NCI-H1092 (cell line): Measurements from ENCODE around the gene NLRC5.

Source experiments
- DNase-seq: peaks from one replicate; lab custom pipeline; 2025; lab: John Stamatoyannopoulos, UW

Gene NLRC5, protein sequence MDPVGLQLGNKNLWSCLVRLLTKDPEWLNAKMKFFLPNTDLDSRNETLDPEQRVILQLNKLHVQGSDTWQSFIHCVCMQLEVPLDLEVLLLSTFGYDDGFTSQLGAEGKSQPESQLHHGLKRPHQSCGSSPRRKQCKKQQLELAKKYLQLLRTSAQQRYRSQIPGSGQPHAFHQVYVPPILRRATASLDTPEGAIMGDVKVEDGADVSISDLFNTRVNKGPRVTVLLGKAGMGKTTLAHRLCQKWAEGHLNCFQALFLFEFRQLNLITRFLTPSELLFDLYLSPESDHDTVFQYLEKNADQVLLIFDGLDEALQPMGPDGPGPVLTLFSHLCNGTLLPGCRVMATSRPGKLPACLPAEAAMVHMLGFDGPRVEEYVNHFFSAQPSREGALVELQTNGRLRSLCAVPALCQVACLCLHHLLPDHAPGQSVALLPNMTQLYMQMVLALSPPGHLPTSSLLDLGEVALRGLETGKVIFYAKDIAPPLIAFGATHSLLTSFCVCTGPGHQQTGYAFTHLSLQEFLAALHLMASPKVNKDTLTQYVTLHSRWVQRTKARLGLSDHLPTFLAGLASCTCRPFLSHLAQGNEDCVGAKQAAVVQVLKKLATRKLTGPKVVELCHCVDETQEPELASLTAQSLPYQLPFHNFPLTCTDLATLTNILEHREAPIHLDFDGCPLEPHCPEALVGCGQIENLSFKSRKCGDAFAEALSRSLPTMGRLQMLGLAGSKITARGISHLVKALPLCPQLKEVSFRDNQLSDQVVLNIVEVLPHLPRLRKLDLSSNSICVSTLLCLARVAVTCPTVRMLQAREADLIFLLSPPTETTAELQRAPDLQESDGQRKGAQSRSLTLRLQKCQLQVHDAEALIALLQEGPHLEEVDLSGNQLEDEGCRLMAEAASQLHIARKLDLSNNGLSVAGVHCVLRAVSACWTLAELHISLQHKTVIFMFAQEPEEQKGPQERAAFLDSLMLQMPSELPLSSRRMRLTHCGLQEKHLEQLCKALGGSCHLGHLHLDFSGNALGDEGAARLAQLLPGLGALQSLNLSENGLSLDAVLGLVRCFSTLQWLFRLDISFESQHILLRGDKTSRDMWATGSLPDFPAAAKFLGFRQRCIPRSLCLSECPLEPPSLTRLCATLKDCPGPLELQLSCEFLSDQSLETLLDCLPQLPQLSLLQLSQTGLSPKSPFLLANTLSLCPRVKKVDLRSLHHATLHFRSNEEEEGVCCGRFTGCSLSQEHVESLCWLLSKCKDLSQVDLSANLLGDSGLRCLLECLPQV (N-terminal part only)

DNA sequence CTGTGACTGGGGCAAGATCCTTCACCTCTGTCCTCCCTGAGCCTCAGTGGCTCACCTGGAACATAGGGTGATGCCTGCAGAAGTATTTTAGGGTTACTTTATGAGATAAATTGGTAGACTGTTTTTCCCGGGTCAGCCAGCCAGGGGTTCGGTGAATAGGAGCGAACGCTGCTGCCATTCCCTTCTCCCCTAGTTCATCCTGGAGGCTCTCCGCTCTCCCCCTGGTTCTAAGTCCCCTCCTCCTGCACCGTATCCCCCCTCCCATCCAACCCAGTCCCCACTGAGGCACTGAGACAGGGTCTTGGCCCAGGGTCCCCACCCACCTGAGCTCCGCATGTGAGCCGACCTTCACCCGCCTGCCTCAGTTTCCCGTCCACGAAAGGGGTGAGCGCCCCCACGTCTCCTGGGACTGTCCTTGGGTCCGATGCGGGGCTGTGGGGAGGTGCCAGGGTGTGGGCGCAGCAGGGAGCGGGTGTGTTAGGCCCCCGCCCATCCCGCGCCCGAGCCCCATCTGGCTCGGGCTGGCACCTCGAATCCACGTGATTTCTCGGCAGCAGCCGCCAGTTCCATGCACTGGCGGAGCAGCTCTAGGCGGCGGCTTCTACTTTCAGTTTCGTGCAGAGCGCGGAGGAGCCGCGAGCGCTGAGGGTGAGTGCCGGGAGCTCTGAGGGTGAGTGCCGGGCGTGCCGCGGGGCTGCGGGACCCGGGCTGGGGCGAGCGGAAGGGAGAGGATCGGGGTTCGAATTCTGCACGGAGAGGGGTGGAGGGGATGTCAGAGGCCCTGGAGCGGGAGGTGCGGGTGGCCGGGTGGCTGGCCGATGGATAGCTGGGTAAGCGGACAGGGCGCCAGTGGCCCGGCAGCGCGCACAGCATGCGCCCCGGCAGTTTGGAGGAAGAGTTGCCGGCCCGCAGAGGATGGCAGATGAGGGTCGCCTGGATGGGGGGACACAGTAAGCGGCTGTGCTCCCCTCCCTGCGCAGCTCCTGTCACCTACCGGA, at the start of gene NLRC5:
NLRC5 (plus strand) TSS at position 610 of the 998 bp plus-strand sequence. CDS start 31,156 bp downstream, outside the sequence.
- DNase-seq = peak; percentile 18

DNA sequence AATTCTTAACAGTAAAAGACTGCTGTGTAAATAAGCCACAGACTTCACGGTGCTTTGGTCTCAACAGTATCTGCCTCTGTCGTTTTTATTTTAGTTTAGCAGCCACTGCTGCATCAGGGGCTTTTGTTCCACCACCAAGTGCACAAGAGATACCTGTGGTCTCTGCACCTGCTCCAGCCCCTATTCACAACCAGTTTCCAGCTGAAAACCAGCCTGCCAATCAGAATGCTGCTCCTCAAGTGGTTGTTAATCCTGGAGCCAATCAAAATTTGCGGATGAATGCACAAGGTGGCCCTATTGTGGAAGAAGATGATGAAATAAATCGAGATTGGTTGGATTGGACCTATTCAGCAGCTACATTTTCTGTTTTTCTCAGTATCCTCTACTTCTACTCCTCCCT, 49.6 kb upstream of the NLRC5 start:
- peak; percentile 15 for DNase-seq

DNA sequence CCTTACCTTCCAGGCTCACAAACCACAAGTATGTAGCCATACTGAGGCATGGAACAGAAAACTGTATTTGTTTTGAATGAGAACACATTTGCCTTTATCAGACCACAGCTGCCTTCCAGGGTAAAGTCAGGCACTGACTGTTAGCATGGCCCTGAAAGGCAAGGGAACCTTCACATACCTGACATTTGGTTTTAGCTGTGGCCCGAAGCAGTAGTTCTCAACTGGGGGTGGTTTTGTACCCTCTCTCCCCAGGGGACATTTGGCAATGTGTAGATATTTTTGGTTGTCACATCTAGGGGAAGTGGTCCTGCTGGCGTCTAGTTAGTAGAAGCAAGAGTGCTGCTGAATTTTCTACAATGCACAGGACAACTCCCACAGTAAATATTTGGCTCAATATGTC, 48.3 kb upstream of the NLRC5 start:
- no peak for DNase-seq

DNA sequence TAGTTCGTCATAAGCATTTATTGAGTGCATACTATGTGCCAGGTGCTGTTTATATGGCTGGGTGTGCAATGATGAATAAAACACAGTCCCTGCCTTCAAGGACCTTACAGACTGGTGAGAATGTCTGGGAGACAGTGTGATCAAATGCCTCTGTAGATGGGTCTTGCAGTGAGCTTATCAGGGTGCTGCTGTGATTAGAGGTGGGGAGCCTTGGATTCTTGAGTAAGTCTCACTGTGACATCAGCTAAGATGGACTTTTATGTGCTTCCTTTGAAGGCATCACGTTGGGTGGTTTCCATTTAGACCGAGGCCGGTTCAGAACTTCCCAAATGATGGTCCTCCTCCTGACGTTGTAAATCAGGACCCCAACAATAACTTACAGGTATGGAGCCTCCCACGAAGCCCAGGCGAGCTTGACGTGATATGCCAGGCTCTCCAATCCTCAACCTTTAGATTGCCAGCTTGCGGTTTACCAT, 47.5 kb upstream of the NLRC5 start:
- DNase-seq = no peak

DNA sequence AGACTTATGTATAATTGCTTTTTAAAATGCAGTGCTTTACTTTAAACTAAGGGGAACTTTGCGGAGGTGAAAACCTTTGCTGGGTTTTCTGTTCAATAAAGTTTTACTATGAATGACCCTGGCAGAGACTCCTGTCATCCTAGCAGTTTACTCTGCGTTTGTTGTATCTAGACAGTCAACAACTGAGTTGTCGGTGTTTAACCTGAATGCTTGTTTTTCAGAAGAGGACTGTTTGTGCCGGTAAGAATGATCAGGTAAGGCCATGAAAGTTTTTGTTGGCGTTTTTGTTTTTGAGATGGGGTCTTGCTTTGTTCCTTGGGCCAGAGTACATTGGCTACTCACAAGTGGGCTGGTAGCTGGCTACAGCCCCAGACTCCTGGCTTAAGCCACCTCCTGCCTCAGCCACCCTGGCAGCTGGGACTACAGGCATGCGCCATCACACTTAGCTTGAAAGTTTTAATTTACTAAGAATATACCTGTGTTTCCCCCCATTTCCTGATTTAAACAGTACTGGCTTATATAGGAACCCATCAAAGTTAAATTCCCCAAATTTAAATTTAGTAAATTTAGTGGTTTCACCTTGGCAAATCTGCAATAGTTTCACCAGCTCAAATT, 45.5 kb upstream of the NLRC5 start:
- no peak for DNase-seq

DNA sequence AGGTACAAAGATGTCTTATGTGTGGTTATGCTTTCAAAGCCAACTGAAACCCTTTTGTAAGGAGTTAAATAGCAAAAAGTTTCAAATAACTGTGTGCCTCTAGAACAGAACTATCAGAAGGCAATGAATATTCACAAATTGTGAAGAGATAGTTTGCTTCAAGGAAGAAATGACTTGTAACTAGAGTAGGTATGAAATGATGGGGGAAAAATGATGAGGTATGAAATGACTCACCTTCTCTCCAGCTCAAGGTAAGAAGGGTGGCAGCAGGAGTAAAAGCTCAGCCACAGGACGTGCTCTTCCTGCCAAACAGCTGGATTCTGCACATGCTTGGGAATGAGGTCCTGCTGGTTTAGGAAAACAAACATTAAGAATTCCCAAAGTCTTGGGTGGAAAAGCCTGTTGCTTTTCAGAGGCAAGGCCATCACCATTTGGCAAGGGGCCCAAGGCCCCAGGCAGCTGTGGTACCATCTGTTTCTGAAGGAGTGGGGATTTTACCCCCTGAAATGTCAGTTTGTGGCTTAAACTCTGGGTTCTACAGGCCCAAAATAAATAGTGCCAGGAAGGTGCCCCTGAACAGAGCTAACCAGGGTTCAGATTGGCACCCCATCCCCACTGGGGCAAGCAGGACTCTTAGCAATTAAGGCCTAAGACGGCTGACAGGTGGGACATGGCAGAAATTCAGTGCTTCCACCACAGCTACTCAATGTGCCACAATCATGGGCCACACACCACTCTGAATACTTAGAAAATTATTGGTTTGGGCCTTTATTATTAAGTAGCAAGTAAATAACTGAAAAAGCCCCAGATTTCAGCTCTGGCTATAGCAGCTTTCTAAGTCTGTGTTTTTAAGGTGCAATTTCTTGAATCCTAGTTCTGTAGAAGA, 44.2 kb upstream of the NLRC5 start:
- DNase-seq = no peak

DNA sequence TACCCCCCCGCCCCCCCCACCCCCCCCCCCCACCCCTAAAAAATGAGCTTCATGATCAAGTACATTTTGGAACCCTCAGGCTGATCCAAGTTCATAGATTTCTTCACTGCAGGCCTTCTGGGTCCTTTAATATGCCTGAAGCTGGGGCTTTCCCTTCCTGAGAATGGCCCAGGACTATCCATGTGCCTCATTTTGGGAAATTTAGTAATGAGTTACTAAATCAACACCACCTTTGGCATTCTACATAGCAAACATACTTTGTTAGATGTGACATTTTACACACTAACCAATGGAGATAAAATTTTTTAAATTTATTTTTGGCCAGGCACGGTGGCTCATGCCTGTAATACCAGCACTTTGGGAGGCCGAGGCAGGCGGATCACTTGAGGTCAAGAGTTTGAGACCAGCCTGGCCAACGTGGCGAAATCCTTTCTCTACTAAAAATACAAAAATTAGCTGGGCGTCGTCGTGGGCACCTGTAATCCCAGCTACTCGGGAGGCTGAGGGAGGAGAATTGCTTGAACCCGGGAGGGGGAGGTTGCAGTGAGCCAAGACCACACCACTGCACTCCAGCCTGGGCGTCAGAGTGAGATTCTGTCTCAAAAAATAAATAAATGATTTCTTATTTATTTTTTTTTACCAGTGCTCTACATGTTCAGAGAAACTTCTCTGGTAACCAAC, 43.4 kb upstream of the NLRC5 start:
- no peak for DNase-seq

DNA sequence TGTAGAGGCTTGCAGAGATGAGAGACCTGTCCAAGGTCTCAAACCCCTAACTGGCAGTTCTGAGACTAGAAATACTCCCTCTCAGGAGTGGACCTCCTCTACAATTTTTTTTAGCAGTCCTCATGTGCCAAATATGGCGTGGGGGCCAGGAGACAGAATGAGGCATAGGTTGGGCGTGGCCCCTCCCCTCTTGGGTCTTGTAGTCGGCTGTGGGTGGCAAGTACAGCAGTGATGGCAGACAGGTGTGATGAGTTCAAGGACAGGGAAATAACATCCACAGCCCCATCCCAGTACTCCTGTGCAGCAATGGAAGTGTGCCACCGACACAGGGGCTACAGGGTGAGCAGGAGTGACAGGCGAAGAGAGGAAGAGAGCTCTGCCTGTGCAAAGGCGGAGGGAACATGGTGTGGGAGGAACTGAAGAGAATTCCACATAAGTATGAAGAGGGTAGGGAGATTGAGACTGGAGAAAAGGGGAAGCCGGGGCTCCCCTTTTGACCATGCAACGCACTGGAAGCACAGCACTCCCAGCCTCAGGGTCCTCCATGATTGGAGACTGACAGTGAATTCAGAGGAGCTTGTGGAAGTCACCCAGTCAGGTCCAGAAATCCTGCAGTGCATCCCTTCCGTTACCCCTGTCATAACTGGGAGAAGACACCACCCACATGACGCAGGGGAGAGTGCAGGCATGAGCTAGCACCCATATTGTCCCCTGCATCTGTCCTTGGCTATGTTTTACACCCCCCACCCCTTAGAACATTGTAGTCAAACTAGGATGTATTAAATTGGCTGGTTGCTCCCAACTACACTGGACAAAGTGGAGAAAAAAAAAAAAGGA, 42.4 kb upstream of the NLRC5 start:
- DNase-seq = no peak

DNA sequence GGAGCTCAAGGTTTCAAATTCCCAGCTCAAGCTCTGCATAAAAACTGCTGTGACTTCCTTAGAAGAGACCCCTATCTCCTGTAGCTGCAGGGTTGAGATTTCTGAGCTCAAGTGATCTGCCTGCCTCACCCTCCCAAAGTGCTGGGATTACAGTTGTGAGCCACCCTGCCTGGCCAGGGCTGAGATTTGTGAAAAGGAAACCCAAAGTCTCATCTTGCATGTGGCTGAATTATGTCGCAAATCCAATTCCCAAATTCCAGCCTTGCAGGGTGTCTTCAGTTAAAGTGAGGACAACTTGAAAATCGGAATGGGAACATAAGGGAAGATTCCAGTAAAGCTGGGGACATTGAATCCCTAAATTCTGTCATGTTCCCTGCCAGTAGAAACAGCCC, 41.8 kb upstream of the NLRC5 start:
- no peak for DNase-seq

DNA sequence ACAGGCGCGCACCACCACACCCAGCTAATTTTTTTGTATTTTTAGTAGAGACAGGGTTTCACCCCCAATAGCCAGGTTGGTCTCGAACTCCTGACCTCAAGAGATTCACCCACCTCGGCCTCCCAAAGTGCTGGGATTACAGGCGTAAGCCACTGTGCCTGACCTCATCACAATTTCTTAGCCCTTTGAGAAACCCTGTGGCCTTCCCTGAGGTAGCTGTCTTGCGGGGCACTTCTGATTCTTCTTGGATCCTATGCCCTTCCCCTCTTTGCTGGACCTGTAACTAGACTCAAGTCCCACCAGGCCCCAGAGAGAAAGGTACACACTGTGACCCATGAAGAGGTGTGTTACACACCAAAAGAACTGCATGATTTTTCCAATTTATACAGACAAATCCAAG, 41.1 kb upstream of the NLRC5 start:
- DNase-seq = no peak

DNA sequence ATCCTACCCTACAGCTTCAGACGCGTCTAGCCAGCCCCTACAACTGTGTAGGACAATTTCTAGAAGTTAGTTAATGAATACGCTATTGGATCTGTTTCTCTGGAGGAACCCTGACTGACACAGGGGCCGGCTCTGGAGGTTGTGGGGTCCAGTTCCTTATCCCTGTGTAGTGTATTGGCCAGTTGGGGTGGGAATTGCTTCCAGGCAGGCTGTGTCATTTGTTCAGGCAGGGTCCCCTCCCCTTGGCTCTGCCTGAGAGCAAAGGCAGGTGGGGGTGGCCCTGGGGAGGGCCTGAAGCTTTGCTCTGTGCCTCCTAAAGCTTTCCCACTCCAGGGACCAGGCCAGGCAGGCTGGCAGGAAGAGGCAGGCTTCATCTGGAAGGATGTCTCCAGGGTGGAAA, 39.3 kb upstream of the NLRC5 start:
- DNase-seq = no peak

DNA sequence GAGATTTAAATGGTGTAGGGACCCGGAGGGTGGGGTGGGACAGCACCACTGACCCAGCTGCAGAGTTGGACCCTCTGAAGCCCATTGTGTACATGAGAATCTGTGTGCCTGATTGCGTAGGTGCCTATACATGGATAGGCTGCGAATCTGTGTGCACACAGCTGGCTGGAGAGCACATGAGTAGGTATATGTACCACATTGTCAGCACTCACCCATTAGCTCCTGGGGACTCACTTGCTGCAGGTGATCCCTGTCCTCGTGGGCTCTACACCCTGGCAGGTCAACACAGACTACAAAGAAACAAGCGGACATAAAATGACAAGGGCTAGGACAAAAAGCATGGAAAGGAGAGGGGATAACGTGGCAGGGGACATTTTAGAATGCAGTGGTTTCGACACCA, 38.9 kb upstream of the NLRC5 start:
- DNase-seq = no peak

DNA sequence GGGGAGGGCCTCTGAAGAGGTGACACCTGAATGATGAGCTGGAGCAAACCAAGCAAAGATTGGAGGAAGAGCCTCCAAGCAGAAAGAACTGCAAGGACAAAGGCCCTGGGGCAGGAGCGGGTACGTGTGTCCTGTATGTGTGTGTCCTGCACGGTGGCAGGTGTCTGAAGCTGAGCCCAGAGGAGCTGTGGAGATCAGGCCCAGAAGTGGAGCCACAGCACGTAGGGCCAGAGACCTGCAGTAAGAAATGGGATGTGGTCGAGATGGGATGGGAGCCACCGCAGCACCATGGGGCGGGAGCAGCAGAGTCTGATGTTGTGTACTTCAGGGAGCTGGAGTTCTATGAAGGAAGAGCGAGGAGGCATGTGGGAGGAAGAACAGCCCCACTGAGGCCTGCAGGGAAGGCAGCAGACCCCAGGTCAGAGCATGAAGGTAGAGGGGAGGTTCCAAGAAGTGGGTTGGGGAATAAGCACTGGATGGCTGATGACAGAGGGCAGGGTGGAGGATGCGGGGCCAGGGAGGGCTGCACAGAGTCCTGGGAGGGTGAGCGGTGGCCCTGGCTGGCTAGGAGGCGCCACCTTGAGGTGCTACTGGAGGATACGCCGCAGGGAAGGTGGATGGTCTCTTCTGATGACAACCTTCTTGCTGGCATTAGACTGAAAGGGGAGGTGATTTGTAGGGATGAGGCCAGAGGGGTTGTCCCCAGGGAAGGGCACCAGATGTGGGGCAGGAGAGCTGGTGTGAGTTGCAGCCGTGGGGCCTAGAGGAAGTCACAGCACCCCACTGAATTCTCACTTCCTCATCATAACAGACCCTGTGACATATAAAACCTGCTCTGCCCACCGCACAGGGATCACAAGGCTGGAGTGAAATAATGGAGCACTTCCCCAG, 38.2 kb upstream of the NLRC5 start:
- peak; percentile 23 for DNase-seq

DNA sequence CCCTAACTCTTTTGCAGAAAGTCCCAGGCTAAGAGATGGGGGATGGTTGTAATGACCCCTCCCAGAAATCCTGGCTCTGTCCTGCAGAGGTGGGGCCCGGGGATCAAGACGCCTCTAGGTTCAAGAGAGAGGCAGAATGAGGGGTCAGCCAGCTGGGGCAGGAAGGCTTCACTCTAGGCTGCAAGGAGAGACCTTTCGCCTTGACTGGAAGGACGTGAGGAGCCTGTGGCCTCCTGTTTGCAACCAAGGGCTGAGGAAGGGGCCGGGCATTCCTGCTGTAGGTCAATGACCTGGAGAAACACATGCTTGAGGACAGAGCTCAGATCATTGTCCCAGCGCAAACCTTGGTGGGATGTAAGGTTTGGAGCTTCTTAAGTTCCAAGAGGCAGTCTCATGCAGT, 36.4 kb upstream of the NLRC5 start:
- DNase-seq = no peak

DNA sequence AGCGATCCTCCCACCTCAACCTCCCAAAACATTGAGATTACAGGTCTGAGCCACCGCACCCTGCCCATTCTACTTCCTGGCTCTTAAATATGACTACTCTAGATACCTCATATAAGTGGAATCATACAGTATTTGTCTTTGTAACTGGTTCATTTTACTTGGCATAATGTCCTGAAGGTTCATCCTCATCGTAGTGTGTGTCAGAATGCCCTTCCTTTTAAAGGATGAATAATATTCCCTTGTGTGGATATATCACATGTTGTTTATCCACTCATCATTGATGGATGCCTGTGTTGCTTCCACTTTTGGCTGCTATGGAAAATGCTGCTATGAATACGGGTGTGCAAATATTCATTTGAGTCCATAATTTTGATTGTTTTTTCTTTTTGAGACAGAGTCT, 33.3 kb upstream of the NLRC5 start:
- no peak for DNase-seq

DNA sequence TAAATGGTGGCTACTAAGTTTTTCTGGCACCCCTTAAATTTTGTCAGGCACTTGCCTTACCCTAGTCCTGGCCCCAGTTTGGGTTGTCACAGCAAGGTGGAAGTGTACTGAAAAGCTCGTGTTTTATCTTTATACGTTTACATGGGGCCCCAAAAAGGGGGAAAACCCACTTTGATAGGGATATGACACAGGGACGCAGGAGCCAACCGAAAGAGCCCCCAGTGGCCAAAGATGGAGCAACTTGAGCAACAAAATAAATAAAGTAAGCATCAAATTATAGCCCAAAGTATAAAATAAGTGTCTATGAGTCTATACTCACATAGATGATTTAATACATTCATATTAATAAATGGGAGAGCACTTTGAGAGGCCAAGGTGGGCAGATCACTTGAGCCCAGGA, 32.6 kb upstream of the NLRC5 start:
- DNase-seq = no peak

DNA sequence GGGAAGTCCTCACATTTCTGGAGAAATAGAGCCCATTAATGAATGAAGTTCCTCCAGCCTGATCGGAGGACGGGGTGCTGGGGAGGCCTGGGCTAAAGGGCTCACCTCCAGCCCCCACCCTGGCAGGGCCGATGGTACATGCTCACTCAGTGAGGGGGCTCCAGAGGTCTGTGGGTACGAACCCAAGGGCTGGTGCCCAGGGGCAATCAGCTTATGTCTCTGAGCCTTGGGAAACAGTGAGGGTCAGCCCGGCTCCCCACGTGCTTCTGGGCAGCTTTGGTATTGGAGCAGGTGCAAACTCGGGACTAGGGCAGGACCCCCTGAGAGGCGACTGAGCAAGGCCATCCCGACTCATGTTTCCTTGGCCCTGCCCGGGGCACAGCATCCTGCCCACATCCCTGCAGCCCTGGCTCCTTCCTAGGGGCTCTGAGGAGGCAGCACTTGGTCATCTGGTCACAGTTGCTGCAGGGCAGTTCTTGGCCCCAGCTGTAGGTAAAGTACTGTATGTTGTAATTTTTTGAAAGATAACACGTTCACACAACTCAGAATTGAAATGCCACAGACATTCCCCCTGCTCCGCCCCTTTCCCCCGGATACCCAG, 28.6 kb upstream of the NLRC5 start:
- no peak for DNase-seq
